Measurements from ENCODE around the gene RPL6. TPM values are rescaled to one million over a fixed set of nuclear protein-coding genes. Genes with fewer than 3 reads are reported as not detected.

The RPL6 gene
- total RNA-seq = 686 and 807 TPM in 2 replicates

DNA sequence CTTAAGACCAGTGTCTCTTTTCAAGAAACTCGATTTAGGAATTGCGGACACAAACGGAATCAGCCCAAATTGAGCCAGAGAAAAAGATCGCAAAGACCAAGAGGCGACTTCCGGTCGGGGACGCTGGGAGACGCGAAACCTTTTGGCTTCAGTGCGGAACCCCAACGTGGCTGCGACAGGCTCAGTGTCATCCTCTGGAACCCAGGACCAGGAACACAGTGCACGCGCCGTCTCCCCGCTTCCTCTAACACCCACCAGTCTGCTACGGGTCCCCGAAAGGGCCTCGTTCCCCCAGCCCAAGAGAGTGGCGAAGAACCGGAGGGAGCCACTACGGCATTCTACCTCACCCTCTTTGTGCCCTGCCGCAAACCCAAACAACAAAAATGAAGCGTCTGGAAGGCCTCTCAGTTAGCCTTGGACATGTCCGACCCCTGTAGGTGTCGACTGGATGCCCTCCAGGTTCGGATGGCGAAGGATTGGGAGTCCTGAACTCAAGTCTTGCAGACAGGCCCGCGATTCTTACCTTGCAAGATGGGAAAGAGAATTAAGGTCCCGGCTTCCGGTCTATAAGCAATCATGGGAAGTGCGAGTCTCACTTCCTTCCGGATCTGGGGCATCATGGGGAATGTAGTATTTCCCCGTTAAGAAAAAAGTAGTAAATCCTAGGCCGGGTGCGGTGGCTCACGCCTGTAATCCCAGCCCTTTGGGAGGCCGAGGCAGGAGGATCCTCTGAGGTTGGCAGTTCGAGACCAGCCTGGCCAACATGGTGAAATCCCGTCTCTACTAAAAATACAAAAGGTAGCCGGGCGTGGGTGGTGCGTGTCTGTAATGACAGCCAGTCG is at the start of gene RPL6:
TSS of gene RPL6 (minus strand) at position 542 of the 842 bp plus-strand sequence. CDS start 949 bp downstream, outside the sequence.

DNA sequence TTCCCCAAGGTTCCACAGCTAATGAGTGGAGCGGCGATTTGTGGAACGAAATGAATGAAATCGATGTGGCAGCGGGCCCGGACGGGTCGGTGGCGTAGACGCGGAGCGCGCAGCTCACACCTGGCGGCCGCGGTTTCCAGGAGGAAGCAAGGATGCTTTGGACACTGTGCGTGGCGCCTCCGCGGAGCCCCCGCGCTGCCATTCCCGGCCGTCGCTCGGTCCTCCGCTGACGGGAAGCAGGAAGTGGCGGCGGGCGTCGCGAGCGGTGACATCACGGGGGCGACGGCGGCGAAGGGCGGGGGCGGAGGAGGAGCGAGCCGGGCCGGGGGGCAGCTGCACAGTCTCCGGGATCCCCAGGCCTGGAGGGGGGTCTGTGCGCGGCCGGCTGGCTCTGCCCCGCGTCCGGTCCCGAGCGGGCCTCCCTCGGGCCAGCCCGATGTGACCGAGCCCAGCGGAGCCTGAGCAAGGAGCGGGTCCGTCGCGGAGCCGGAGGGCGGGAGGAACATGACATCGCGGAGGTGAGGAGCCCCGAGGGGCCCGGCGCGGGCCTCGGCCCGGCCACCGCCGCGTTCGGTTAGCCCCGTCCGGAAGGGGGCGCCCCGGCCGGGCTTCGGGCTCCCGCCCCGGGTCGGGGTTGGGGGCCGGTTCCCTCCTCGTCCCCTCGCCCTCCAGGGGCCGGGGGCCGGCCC is 9.3 kb upstream of the RPL6 start, which contains the start of gene PTPN11:
TSS of gene PTPN11 (plus strand) at position 340 of the 689 bp plus-strand sequence. CDS start at position 505, 165 bp downstream.

DNA sequence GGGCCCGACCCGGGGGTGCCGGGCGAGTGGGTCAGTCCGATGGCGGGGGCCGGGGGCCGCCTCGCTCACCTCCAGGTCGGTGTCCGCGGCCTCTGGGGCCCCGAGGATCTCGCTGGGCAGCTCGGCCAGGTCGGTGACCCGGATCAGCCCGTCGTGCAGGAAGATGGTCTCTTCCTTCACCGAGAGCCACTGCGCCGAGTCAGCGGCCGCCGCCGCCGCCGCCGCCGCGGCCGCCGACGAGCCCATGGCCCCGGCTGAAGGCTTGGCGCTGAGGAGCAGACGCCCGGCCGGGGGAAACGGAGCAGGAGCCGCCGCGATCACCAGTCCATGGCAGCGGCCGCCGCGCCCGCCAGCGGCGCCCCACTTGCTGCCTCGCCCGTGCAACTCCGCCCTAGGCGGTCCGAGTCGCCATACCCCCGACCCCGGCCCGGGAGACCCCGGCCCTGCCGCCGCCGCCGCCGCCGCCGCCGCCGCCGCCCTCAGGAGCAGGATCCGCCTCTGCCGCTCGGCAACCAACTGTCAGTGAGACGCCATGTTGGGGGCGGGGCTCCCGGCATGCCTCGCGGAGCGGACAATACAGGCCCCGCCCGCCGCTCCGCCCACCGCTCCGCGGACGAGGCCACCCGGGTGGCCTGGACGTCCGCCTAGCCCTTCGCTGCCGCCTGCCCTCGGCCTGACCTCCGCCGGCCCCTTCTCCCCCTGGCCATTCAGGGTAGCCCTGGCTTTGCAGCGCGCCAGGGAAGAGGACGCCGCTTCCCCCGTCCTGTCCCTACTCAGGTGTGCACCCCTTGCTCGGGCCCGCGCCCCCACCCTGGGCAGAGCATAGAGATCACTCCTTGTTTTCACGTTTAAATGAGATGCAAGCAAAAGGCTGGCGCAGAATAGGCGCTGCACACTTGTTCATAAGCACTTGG is 27.3 kb downstream of the RPL6 start, which contains the start of gene HECTD4:
TSS of gene HECTD4 (minus strand) at position 549 of the 914 bp plus-strand sequence. CDS start at position 246, 303 bp downstream.

Other genes starting within 250 kb of the RPL6 start
- gene HECTD4, start 27.2 kb downstream of the RPL6 start, total RNA-seq = 38.8 and 42.7 TPM in 2 replicates
- 121 and 125 TPM in 2 replicates for gene PTPN11, start 9.3 kb upstream of the RPL6 start, total RNA-seq

Data from smooth muscle cell of the pulmonary artery (primary cell).